ENCODE measurements around the gene P4HTM.

DNA sequence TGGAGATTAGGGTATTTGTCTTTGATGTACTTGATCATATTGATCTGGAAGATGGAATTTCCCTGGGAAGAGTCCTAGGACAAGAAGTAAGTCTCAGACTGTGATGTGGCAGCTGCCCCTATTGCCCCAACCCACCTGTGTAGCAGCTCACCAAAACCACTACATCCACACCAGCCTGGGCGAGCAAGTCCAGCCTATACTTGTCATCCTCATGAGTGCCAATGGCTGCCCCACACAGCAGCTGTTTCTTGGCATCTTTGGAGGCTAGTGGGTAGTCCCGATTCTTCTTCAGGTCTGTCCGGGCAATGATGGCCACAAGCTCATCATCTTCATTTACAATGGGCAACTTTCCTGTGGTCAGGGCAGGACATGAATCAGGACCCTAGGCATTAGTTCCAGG lies 36.5 kb downstream of the P4HTM start:
- TF ChIP-seq POLR2AphosphoS5 (IDR thresholded peaks at IDR 0.05) (no peak), POLR2A (IDR thresholded peaks at IDR 0.05) (no peak)
- TF ChIP-seq, protein P1, sequence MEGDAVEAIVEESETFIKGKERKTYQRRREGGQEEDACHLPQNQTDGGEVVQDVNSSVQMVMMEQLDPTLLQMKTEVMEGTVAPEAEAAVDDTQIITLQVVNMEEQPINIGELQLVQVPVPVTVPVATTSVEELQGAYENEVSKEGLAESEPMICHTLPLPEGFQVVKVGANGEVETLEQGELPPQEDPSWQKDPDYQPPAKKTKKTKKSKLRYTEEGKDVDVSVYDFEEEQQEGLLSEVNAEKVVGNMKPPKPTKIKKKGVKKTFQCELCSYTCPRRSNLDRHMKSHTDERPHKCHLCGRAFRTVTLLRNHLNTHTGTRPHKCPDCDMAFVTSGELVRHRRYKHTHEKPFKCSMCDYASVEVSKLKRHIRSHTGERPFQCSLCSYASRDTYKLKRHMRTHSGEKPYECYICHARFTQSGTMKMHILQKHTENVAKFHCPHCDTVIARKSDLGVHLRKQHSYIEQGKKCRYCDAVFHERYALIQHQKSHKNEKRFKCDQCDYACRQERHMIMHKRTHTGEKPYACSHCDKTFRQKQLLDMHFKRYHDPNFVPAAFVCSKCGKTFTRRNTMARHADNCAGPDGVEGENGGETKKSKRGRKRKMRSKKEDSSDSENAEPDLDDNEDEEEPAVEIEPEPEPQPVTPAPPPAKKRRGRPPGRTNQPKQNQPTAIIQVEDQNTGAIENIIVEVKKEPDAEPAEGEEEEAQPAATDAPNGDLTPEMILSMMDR (IDR thresholded peaks at IDR 0.05): no peak
